ENCODE measurements around the gene CCT2. TPM values are rescaled to one million over a fixed set of nuclear protein-coding genes. Genes with fewer than 3 reads are reported as not detected.

The CCT2 gene
- total RNA-seq (10 to 100 TPM; 41.6 to 69.1 (median 63.7) TPM), polyA plus RNA-seq (10 to 100 TPM; 43.5 to 60.0 TPM)

DNA sequence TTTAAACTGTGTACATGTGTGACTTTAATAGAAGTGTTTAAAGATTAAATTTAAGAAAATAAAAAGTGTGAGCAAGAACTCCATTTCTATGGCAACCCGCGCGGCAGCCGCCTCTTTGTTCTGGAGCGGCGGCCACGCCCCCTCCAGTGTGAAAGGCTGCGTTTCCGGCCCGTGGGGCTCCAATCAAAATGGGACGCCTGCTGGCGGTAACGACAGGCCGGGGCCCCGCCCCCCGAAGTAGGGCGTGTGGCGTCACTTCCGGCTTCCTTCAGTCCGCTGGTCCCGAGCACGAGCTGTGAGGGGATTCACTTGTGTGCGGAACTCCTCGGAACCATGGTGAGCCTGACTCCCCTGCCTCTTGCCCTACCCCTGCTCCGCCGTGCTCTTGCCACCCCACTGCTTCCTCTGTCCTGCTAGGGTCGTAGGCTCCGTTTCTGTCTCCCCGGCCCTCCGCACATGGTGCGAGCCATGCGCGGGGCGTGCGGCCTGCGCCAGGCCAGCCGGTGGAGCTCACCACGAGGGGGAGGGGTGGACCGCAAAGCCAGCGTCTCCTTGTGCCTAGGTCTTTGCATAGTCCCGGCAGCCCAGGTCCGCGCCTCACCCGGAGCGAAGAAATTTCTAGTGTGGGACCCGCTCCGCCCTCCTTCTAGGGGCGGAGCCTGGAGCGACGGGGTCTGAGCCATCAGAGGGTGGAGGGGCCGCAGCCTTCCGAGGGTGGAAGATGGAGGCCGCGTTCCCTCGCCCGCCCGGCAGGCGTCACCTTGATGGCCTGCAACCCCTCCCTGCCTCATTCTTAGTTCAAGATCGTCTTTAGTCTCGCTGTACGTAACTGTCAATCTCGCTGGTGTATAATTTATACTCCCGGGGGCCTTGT is at the start of gene CCT2:
TSS of gene CCT2 (plus strand) at position 271 of the 874 bp plus-strand sequence. CDS start at position 334, 63 bp downstream.
- 0% methylated on average over 63 of the region's 63 CpGs for WGBS, 2 donors
- Histone ChIP-seq H3K9me3 (no peaks in the 10 kb centered on the region), H3K4me1 (peaks cover 0 to 7% (median 0%) of the 10 kb centered on the region in 3 donors), H3K27ac (peak within 1 kb of the TSS; percentile 76 to 87 (median 83)), H3K27me3 (no peaks in the 10 kb centered on the region), H3K4me3 (peak within 1 kb of the TSS; percentile 85 to 98 (median 91)), H3K36me3 (peaks cover 3 to 31% (median 19%) of the 10 kb centered on the region in 3 donors)
- peak; percentile 99 to 100 (median 100) for ATAC-seq
- TF ChIP-seq, protein P1, sequence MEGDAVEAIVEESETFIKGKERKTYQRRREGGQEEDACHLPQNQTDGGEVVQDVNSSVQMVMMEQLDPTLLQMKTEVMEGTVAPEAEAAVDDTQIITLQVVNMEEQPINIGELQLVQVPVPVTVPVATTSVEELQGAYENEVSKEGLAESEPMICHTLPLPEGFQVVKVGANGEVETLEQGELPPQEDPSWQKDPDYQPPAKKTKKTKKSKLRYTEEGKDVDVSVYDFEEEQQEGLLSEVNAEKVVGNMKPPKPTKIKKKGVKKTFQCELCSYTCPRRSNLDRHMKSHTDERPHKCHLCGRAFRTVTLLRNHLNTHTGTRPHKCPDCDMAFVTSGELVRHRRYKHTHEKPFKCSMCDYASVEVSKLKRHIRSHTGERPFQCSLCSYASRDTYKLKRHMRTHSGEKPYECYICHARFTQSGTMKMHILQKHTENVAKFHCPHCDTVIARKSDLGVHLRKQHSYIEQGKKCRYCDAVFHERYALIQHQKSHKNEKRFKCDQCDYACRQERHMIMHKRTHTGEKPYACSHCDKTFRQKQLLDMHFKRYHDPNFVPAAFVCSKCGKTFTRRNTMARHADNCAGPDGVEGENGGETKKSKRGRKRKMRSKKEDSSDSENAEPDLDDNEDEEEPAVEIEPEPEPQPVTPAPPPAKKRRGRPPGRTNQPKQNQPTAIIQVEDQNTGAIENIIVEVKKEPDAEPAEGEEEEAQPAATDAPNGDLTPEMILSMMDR (IDR thresholded peaks at IDR 0.05), result no peak
- intact Hi-C loops (cut with DNase I), result no loop called here
- peak; percentile 86 for FAIRE-seq
- peak; percentile 94 to 98 (median 96) for DNase-seq

DNA sequence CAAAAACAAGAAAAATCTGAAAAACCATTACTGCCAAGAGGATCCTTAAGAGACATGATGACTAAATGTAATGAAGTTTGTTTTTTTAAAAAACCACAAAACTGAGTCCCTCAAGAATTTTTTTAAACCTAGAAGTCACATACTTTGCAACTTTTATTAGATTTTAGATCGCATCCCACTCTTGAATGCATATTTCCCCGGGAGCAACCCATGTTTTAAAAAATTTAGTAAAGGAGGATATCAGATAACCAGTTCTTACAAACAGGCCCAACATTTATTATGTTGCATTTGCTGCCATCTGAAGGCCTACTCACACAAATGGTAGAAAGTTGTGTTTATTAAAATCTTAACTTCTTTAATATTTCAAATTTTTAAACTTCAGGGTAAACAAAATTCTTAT is 44.3 kb upstream of the CCT2 start:
- intact Hi-C loops (cut with DNase I), result no loop called here
- FAIRE-seq (no peak), ATAC-seq (no peak), DNase-seq (no peak)
- Histone ChIP-seq H3K36me3 (no peaks in the 10 kb centered on the region), H3K4me3 (no peak overlapping the region), H3K9me3 (no peaks in the 10 kb centered on the region), H3K27ac (no peak overlapping the region), H3K27me3 (no peaks in the 10 kb centered on the region), H3K4me1 (no peaks in the 10 kb centered on the region)
- 87 to 90% methylated on average over 2 of the region's 2 CpGs for whole genome bisulfite sequencing, 2 donors
- TF ChIP-seq, protein P1 (IDR thresholded peaks at IDR 0.05), result no peak

DNA sequence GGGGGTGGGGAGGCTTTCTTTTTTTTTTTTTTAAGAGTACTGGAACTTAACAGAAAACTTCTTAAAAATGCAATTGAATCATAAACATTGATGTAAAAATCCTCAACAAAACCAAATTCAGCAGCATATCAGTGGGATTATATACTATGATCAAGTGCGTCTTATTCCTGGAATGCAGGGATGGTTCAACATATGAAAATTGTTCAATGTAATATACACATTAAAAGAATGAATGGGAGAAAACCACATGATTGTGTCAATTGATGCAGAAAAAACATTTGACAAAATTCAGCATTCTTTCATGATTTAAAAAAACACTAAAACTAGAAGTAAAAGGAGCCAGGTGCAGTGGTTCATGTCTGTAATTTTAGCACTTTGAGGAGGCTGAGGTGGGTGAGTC is 41.2 kb upstream of the CCT2 start:
- 97 to 100% methylated on average over 1 of the region's 1 CpG for WGBS, 2 donors
- no peaks in the 10 kb centered on the region for H3K4me1 ChIP-seq
- intact Hi-C loops (cut with DNase I), result no loop called here
- H3K9me3 ChIP-seq, result no peaks in the 10 kb centered on the region
- TF ChIP-seq, protein P1 (IDR thresholded peaks at IDR 0.05), result no peak
- ATAC-seq (no peak), FAIRE-seq (no peak), DNase-seq (no peak)
- H3K27me3 ChIP-seq, result no peaks in the 10 kb centered on the region
- H3K27ac ChIP-seq, result no peak overlapping the region
- H3K36me3 ChIP-seq, result no peaks in the 10 kb centered on the region
- no peak overlapping the region for H3K4me3 ChIP-seq

DNA sequence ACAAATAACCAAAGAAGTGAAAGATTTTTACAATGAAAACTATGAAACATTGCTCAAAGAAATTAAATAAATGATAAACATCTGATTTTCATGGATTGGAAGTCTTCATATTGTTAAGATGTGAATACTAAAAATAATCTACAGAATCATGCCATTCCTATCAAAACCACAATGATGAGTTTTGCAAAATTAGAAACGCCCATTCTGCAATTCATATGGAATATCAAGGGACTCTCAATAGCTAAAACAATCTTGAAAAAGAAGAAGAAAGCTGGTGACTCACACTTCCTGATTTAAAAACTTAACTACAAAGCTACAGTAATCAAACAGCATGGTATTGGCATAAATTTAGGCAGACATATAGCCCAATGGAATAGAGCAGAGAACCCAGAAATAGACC is 40.2 kb upstream of the CCT2 start:
- no peak for FAIRE-seq
- H3K4me3 ChIP-seq, result no peak overlapping the region
- intact Hi-C loops (cut with DNase I), result no loop called here
- H3K4me1 ChIP-seq, result no peaks in the 10 kb centered on the region
- TF ChIP-seq, protein P1 (IDR thresholded peaks at IDR 0.05), result no peak
- no peak for ATAC-seq
- no peak overlapping the region for H3K27ac ChIP-seq
- DNase-seq, result no peak
- no peaks in the 10 kb centered on the region for H3K9me3 ChIP-seq
- H3K27me3 ChIP-seq, result no peaks in the 10 kb centered on the region
- WGBS, 2 donors, result 95 to 97% methylated on average over 1 of the region's 1 CpG
- no peaks in the 10 kb centered on the region for H3K36me3 ChIP-seq
